CD4-positive, alpha-beta memory T cell (primary cell): ENCODE results near the gene CERT1. TPM values are rescaled to one million over a fixed set of nuclear protein-coding genes. Genes with fewer than 3 reads are reported as not detected.

Experiments used
- CTCF ChIA-PET: fragments of 350-600 bp; sonication (Branson Sonifier 250); formaldehyde crosslinking; loops from one replicate; lab custom pipeline; 2021; ENCODE audit warnings: inconsistent platforms; ENCODE audit not compliant: partially characterized antibody; lab: Charles Lee
- POLR2A ChIA-PET: fragments of 350-600 bp; sonication (Branson Sonifier 250); formaldehyde crosslinking; loops from one replicate; lab custom pipeline; 2021; ENCODE audit not compliant: partially characterized antibody; lab: Charles Lee
- DNase-seq, 5 donors: peaks; one replicate each; pipeline versions ENCODE4 v3.0.0 to v3.0.0-alpha.2; 2020 to 2022; ENCODE audit warnings: mixed read lengths in 1 of 5
- H3K27ac ChIP-seq: one replicate; pipeline ENCODE4 v1.7.0; 2013; ENCODE audit warnings: low read depth, low read length
- H3K27me3 ChIP-seq: 2 replicates; pipeline ENCODE4 v1.7.0; 2013; ENCODE audit warnings: mild to moderate bottlenecking, low read length, moderate library complexity; ENCODE audit not compliant: insufficient read depth
- H3K36me3 ChIP-seq: 2 replicates; pipeline ENCODE4 v1.7.0; 2013; ENCODE audit warnings: mild to moderate bottlenecking, low read length, moderate library complexity; ENCODE audit not compliant: insufficient read depth
- H3K4me1 ChIP-seq: 2 replicates; pipeline ENCODE4 v1.7.0; 2013; ENCODE audit warnings: mild to moderate bottlenecking, low read length, moderate library complexity; ENCODE audit not compliant: insufficient read depth
- H3K4me3 ChIP-seq, 2 donors: one replicate each; pipeline ENCODE4 v1.7.0; 2013; ENCODE audit warnings: low read length in 2 of 2, mild to moderate bottlenecking in 1 of 2
- H3K9me3 ChIP-seq, 2 donors: one replicate each; pipeline ENCODE4 v1.7.0; 2013; ENCODE audit warnings: low read length in 2 of 2, control low read depth in 1 of 2; ENCODE audit not compliant: control insufficient read depth in 1 of 2
- H3K27ac Mint-ChIP-seq, 7 donors: one replicate each; pipeline ENCODE4 v1.8.0; 2020 to 2021; ENCODE audit warnings: mixed read lengths in 7 of 7, mild to moderate bottlenecking in 6 of 7, inconsistent platforms in 3 of 7, moderate library complexity in 3 of 7
- H3K27me3 Mint-ChIP-seq, 2 donors: one replicate each; pipeline ENCODE4 v1.8.0; 2020 to 2021; ENCODE audit warnings: mixed read lengths in 2 of 2
- H3K36me3 Mint-ChIP-seq, 2 donors: one replicate each; pipeline ENCODE4 v1.8.0; 2020 to 2021; ENCODE audit warnings: mixed read lengths in 2 of 2, inconsistent platforms in 1 of 2, mild to moderate bottlenecking in 1 of 2
- H3K4me1 Mint-ChIP-seq, 4 donors: one replicate each; pipeline ENCODE4 v1.8.0; 2020 to 2021; ENCODE audit warnings: mixed read lengths in 4 of 4, mild to moderate bottlenecking in 1 of 4
- H3K4me3 Mint-ChIP-seq, 8 donors: one replicate each; pipeline ENCODE4 v1.8.0; 2020 to 2021; ENCODE audit warnings: mixed read lengths in 8 of 8, mild to moderate bottlenecking in 7 of 8, moderate library complexity in 6 of 8, inconsistent platforms in 3 of 8
- H3K9me3 Mint-ChIP-seq, 8 donors: one replicate each; pipeline ENCODE4 v1.8.0; 2020 to 2021; ENCODE audit warnings: mixed read lengths in 8 of 8, mild to moderate bottlenecking in 5 of 8, inconsistent platforms in 3 of 8, moderate library complexity in 1 of 8
- intact Hi-C: fragments of 100-400 bp; cut with micrococcal nuclease; formaldehyde crosslinking; loops from one replicate; pipeline ENCODE4 v1.15.1; 2023
- polyA plus RNA-seq, 2 donors: library from polyadenylated mRNA; unstranded; fragments of 300-500 nt; fragmentation: Illumina TruSeq; gene quantifications; one replicate each; pipeline ENCODE4 v1.2.3, GENCODE V29; 2021
- total RNA-seq, 2 experiments: library from RNA; stranded (reverse); gene quantifications; one replicate each; pipeline ENCODE4 v1.2.3, GENCODE V29; 2021

The CERT1 gene
- total and polyA plus RNA-seq, 4 experiments from 2014 or later = 16.8 to 49.7 (median 33.2) TPM

DNA sequence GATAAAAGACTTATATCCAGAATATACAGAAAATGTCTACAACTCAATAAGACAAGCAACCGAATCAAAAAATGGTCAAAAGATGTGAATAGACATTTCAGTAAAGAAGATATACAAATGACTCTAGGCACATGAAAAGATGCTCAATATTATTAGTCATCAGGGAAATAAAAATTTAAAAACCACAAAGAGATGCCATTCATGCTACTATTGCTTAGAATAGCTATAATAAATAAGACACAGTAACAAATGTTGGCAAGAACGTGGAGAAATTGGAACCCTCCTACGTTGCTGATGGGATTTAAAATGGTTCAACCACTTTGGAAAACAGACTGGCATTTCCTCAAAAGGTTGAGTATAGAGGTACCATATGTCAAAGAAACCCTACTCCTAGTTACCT lies 40.0 kb upstream of the CERT1 start:
- H3K36me3 Mint-ChIP-seq = peaks cover 48 to 56% of the 10 kb centered on the region in 2 donors
- CTCF ChIA-PET = interaction anchor here (1.4 kb wide), 1 partner anchor 13 kb away, joined by 3 read pairs; no protein-coding TSS in a partner anchor

DNA sequence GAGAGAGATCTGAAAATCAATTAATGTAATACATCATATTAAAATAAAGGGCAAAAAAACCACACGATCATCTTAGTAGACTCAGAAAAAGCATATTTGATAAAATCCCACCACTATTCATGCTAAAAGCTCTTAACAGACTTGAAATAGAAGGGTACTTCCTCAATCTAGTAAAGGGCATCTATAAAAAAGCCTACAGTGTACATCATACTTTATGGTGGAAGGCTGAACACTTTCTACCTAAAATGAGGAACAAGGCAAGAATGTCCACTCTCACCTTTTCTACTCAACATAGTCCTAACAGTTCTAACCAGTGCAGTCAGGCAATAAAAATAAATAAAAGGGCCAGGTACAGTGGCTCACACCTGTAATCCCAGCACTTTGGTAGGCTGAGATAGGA lies 39.2 kb upstream of the CERT1 start:
- H3K27ac Mint-ChIP-seq = no peak overlapping the region
- H3K4me3 ChIP-seq = no peak overlapping the region
- no peaks in the 10 kb centered on the region for H3K27me3 ChIP-seq
- ChIA-PET CTCF (no interaction called here), POLR2A (no interaction called here)
- intact Hi-C loops = no loop called here
- H3K4me1 ChIP-seq = no peaks in the 10 kb centered on the region
- peaks cover 0 to 3% (median 0%) of the 10 kb centered on the region in 4 donors for H3K4me1 Mint-ChIP-seq
- H3K9me3 ChIP-seq = no peaks in the 10 kb centered on the region
- H3K27ac ChIP-seq = no peak overlapping the region
- no peak for DNase-seq
- peaks cover 42 to 49% of the 10 kb centered on the region in 2 donors for H3K36me3 Mint-ChIP-seq
- H3K4me3 Mint-ChIP-seq = no peak overlapping the region
- H3K9me3 Mint-ChIP-seq = no peaks in the 10 kb centered on the region
- peaks cover 12% of the 10 kb centered on the region for H3K36me3 ChIP-seq
- no peaks in the 10 kb centered on the region for H3K27me3 Mint-ChIP-seq

More for the DNA sequence above, 40.0 kb upstream of the CERT1 start:
- POLR2A ChIA-PET = no interaction called here
- no peak overlapping the region for H3K27ac Mint-ChIP-seq
- Histone ChIP-seq H3K9me3 (no peaks in the 10 kb centered on the region), H3K27me3 (no peaks in the 10 kb centered on the region), H3K4me3 (no peak overlapping the region), H3K27ac (no peak overlapping the region), H3K4me1 (no peaks in the 10 kb centered on the region), H3K36me3 (peaks cover 12% of the 10 kb centered on the region)
- DNase-seq = no peak
- no peaks in the 10 kb centered on the region for H3K9me3 Mint-ChIP-seq
- intact Hi-C loops = no loop called here
- H3K27me3 Mint-ChIP-seq = no peaks in the 10 kb centered on the region
- H3K4me3 Mint-ChIP-seq = no peak overlapping the region
- H3K4me1 Mint-ChIP-seq = peaks cover 0 to 7% (median 0%) of the 10 kb centered on the region in 4 donors

GRCh38 chr5:75547812-75548211 lies 36.4 kb upstream of the CERT1 start:
- no peak for DNase-seq
- no peak overlapping the region for H3K27ac ChIP-seq
- Mint-ChIP-seq H3K27ac (no peak overlapping the region), H3K4me1 (peaks cover 0 to 5% (median 4%) of the 10 kb centered on the region in 4 donors), H3K4me3 (peak overlapping the region in 1 of 8 donors; percentile 13), H3K27me3 (no peaks in the 10 kb centered on the region), H3K9me3 (no peaks in the 10 kb centered on the region), H3K36me3 (peaks cover 26 to 33% of the 10 kb centered on the region in 2 donors)
- no peaks in the 10 kb centered on the region for H3K27me3 ChIP-seq
- CTCF ChIA-PET = no interaction called here
- H3K36me3 ChIP-seq = peaks cover 7% of the 10 kb centered on the region
- H3K9me3 ChIP-seq = no peaks in the 10 kb centered on the region
- intact Hi-C loops = no loop called here
- no peak overlapping the region for H3K4me3 ChIP-seq
- H3K4me1 ChIP-seq = no peaks in the 10 kb centered on the region
- POLR2A ChIA-PET = no interaction called here

- Mint-ChIP-seq H3K27ac (no peak overlapping the region), H3K9me3 (no peaks in the 10 kb centered on the region), H3K4me1 (peaks cover 0 to 5% (median 4%) of the 10 kb centered on the region in 4 donors), H3K36me3 (peaks cover 20 to 26% of the 10 kb centered on the region in 2 donors), H3K4me3 (no peak overlapping the region), H3K27me3 (no peaks in the 10 kb centered on the region)
- intact Hi-C loops = no loop called here
- H3K27ac ChIP-seq = no peak overlapping the region
- no peak for DNase-seq
- POLR2A ChIA-PET = no interaction called here
- H3K36me3 ChIP-seq = no peaks in the 10 kb centered on the region
- H3K9me3 ChIP-seq = no peaks in the 10 kb centered on the region
- H3K4me3 ChIP-seq = no peak overlapping the region
- CTCF ChIA-PET = no interaction called here
- no peaks in the 10 kb centered on the region for H3K27me3 ChIP-seq
- H3K4me1 ChIP-seq = no peaks in the 10 kb centered on the region
These were observed 35.4 kb upstream of the CERT1 start for GRCh38 chr5:75546830-75547229.

GRCh38 chr5:75545131-75545530 lies 33.7 kb upstream of the CERT1 start:
- Mint-ChIP-seq H3K4me1 (peaks cover 0 to 5% (median 4%) of the 10 kb centered on the region in 4 donors), H3K27me3 (no peaks in the 10 kb centered on the region), H3K4me3 (no peak overlapping the region), H3K27ac (no peak overlapping the region), H3K9me3 (no peaks in the 10 kb centered on the region), H3K36me3 (peaks cover 13 to 16% of the 10 kb centered on the region in 2 donors)
- H3K4me3 ChIP-seq = no peak overlapping the region
- H3K36me3 ChIP-seq = no peaks in the 10 kb centered on the region
- POLR2A ChIA-PET = no interaction called here
- no peak overlapping the region for H3K27ac ChIP-seq
- DNase-seq = no peak
- no peaks in the 10 kb centered on the region for H3K9me3 ChIP-seq
- no peaks in the 10 kb centered on the region for H3K27me3 ChIP-seq
- H3K4me1 ChIP-seq = no peaks in the 10 kb centered on the region
- CTCF ChIA-PET = interaction anchor here (1.2 kb wide), 1 partner anchor 31 kb away, joined by 3 read pairs; no protein-coding TSS in a partner anchor
- intact Hi-C loops = no loop called here

- no peaks in the 10 kb centered on the region for H3K27me3 Mint-ChIP-seq
- ChIA-PET CTCF (interaction anchor here (1.6 kb wide), 1 partner anchor 14 kb away, joined by 3 read pairs; no protein-coding TSS in a partner anchor), POLR2A (no interaction called here)
- no peak for DNase-seq
- no peak overlapping the region for H3K4me3 ChIP-seq
- H3K4me3 Mint-ChIP-seq = no peak overlapping the region
- H3K4me1 ChIP-seq = no peaks in the 10 kb centered on the region
- H3K9me3 Mint-ChIP-seq = peaks cover 0 to 19% (median 11%) of the 10 kb centered on the region in 8 donors
- no peaks in the 10 kb centered on the region for H3K27me3 ChIP-seq
- H3K27ac ChIP-seq = no peak overlapping the region
- intact Hi-C loops = no loop called here
- peaks cover 27 to 40% of the 10 kb centered on the region in 2 donors for H3K36me3 Mint-ChIP-seq
- H3K4me1 Mint-ChIP-seq = peaks cover 14 to 18% (median 15%) of the 10 kb centered on the region in 4 donors
- no peaks in the 10 kb centered on the region for H3K9me3 ChIP-seq
- H3K36me3 ChIP-seq = no peaks in the 10 kb centered on the region
- H3K27ac Mint-ChIP-seq = no peak overlapping the region
These were observed 26.8 kb upstream of the CERT1 start for GRCh38 chr5:75538211-75538610.

DNA sequence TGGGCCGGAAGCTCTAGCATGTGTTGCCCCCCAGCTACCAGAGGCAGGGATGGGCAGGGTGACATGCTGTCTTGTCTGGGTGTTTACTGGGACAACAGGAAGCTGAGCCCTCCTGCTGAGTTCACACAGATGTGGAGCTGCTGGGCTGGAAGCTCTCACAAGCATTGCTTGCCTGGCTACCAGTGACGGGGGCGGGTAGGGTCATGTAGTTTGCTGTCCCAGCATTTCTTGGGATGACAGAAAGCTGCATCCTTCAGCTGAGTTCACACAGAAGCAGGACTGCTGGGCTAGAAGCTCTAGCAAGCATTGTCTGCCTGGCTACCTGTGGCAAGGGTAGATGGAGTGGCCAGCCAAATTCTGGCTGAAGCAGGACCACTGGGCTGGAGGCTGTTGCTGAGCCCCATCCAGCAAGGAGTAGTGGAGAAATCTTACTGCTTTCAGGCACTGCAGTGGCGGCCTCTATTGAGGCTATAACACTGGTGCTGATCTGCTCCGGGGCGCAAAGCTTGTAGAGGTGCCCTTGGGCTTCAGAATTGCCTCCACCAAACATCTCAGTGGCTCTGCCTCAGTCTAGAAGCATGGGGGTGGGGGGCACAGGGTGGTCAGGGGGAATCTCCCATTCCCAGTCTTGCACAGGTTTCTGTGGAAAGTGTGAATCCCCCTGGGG lies 25.4 kb upstream of the CERT1 start:
- CTCF ChIA-PET = no interaction called here
- Mint-ChIP-seq H3K36me3 (peaks cover 36 to 53% of the 10 kb centered on the region in 2 donors), H3K27ac (no peak overlapping the region), H3K4me3 (no peak overlapping the region), H3K9me3 (peaks cover 0 to 20% (median 11%) of the 10 kb centered on the region in 8 donors), H3K4me1 (peaks cover 15 to 22% (median 15%) of the 10 kb centered on the region in 4 donors), H3K27me3 (no peaks in the 10 kb centered on the region)
- H3K4me3 ChIP-seq = no peak overlapping the region
- intact Hi-C loops = no loop called here
- H3K27ac ChIP-seq = no peak overlapping the region
- H3K4me1 ChIP-seq = no peaks in the 10 kb centered on the region
- no peak for DNase-seq
- no peaks in the 10 kb centered on the region for H3K9me3 ChIP-seq
- POLR2A ChIA-PET = no interaction called here
- no peaks in the 10 kb centered on the region for H3K27me3 ChIP-seq
- H3K36me3 ChIP-seq = no peaks in the 10 kb centered on the region
